IMR-90 (cell line): Measurements from ENCODE around the gene INPP1. TPM values are rescaled to one million over a fixed set of nuclear protein-coding genes. Genes with fewer than 3 reads are reported as not detected.

ENCODE experiments used
- ATAC-seq: fragments of 200-7000 bp; cut with Tn5 transposase; 2 replicates; pipeline ENCODE4 v1.9.1; 2020; ENCODE audit warnings: low read depth, mild to moderate bottlenecking, moderate library complexity
- BruUV-seq: library from RNA; stranded (reverse); fragments of 400-500 nt; replicated peaks from 2 replicates; lab custom pipeline; 2021; lab: Mats Ljungman, UMichigan
- CTCF ChIA-PET: fragments of 300-600 bp; formaldehyde crosslinking; extraction: SDS; loops from one replicate; lab custom pipeline; 2021; ENCODE audit warnings: antibody characterized with exemption; lab: Yijun Ruan, JAX
- POLR2A ChIA-PET: fragments of 300-600 bp; sonication (Branson Sonifier 250); formaldehyde crosslinking; loops from one replicate; lab custom pipeline; 2022; ENCODE audit warnings: antibody characterized with exemption; ENCODE audit not compliant: unreplicated experiment; lab: Charles Lee
- DNase-seq: peaks from one replicate; pipeline ENCODE4 v3.0.0; 2013
- H2AFZ ChIP-seq: replicated peaks from 2 replicates; pipeline ENCODE3; 2013; ENCODE audit warnings: low read length, mild to moderate bottlenecking; ENCODE audit not compliant: poor library complexity
- H2AK5ac ChIP-seq: 2 replicates; pipeline ENCODE4 v1.6.1; 2013; ENCODE audit warnings: low read depth, low read length, inconsistent platforms
- H2AK9ac ChIP-seq: replicated peaks from 2 replicates; pipeline ENCODE3; 2013; ENCODE audit warnings: mild to moderate bottlenecking, low read depth, low read length, moderate library complexity; ENCODE audit not compliant: poor library complexity
- H2BK120ac ChIP-seq: 2 replicates; pipeline ENCODE4 v1.6.1; 2013; ENCODE audit warnings: low read depth, low read length, inconsistent platforms
- H2BK15ac ChIP-seq: 3 replicates; pipeline ENCODE4 v1.6.1; 2013; ENCODE audit warnings: low read depth, low read length, inconsistent platforms
- H2BK20ac ChIP-seq: 2 replicates; pipeline ENCODE4 v1.6.1; 2013; ENCODE audit warnings: low read depth, mild to moderate bottlenecking, inconsistent platforms, low read length, moderate library complexity
- H2BK5ac ChIP-seq: 2 replicates; pipeline ENCODE4 v1.6.1; 2013; ENCODE audit warnings: mild to moderate bottlenecking, low read depth, low read length, inconsistent platforms; ENCODE audit not compliant: poor library complexity, severe bottlenecking
- H3K14ac ChIP-seq: replicated peaks from 2 replicates; pipeline ENCODE4 v1.6.1; 2013; ENCODE audit warnings: low read depth, low read length, inconsistent platforms
- H3K18ac ChIP-seq: 2 replicates; pipeline ENCODE4 v1.6.1; 2013; ENCODE audit warnings: low read depth, low read length, control low read depth
- H3K23ac ChIP-seq: 2 replicates; pipeline ENCODE4 v1.6.1; 2013; ENCODE audit warnings: low read depth, low read length, inconsistent platforms
- H3K27ac ChIP-seq: 2 replicates; pipeline ENCODE4 v1.5.1; 2013; ENCODE audit warnings: mild to moderate bottlenecking, control low read depth, low read length; ENCODE audit not compliant: insufficient read depth
- H3K27me3 ChIP-seq: 2 replicates; pipeline ENCODE4 v1.6.1; 2013; ENCODE audit warnings: low read length; ENCODE audit not compliant: control insufficient read depth, insufficient read depth
- H3K36me3 ChIP-seq: 2 replicates; pipeline ENCODE4 v1.6.1; 2013; ENCODE audit warnings: low read length, mixed read lengths; ENCODE audit not compliant: control insufficient read depth, insufficient read depth
- H3K4ac ChIP-seq: 2 replicates; pipeline ENCODE4 v1.6.1; 2013; ENCODE audit warnings: low read depth, low read length, inconsistent platforms
- H3K4me1 ChIP-seq: 2 replicates; pipeline ENCODE4 v1.6.1; 2013; ENCODE audit warnings: low read length, mixed read lengths; ENCODE audit not compliant: control insufficient read depth, insufficient read depth
- H3K4me2 ChIP-seq: 2 replicates; pipeline ENCODE4 v1.6.1; 2013; ENCODE audit warnings: low read depth, mild to moderate bottlenecking, control low read depth, low read length, moderate library complexity
- H3K4me3 ChIP-seq: 2 replicates; pipeline ENCODE4 v1.5.1; 2013; ENCODE audit warnings: low read depth, mild to moderate bottlenecking, control low read depth, low read length, moderate library complexity; ENCODE audit not compliant: insufficient read depth
- H3K56ac ChIP-seq: 2 replicates; pipeline ENCODE4 v1.6.1; 2013; ENCODE audit warnings: low read length, inconsistent platforms; ENCODE audit not compliant: insufficient read depth; ENCODE audit errors: extremely low read depth
- H3K79me1 ChIP-seq, 2 experiments: 2 replicates each; pipeline ENCODE4 v1.6.1; 2013; ENCODE audit warnings: low read length in 2 of 2, inconsistent platforms in 1 of 2, low read depth in 1 of 2
- H3K9ac ChIP-seq: 2 replicates; pipeline ENCODE4 v1.6.1; 2013; ENCODE audit warnings: low read depth, low read length, control low read depth
- H3K9me1 ChIP-seq: 2 replicates; pipeline ENCODE4 v1.6.1; 2013; ENCODE audit warnings: low read length, inconsistent platforms; ENCODE audit not compliant: insufficient read depth
- H3K9me3 ChIP-seq: 2 replicates; pipeline ENCODE4 v1.6.1; 2013; ENCODE audit warnings: low read length; ENCODE audit not compliant: control insufficient read depth, insufficient read depth
- H4K20me1 ChIP-seq: 2 replicates; pipeline ENCODE4 v1.6.1; 2013; ENCODE audit warnings: low read length, inconsistent platforms; ENCODE audit not compliant: insufficient read depth
- H4K5ac ChIP-seq: 2 replicates; pipeline ENCODE4 v1.6.1; 2013; ENCODE audit warnings: mild to moderate bottlenecking, low read depth, low read length, control low read depth
- H4K8ac ChIP-seq, 2 experiments: 2 replicates each; pipeline ENCODE4 v1.6.1; 2013; ENCODE audit warnings: low read depth in 2 of 2, low read length in 2 of 2, control low read depth in 1 of 2, inconsistent platforms in 1 of 2
- H4K91ac ChIP-seq: 2 replicates; pipeline ENCODE4 v1.6.1; 2013; ENCODE audit warnings: low read depth, low read length, inconsistent platforms; ENCODE audit not compliant: insufficient read depth
- BHLHE40 ChIP-seq: fragments of 150-350 bp; IDR thresholded peaks from 2 replicates; pipeline ENCODE4 v1.6.1; 2016; ENCODE audit warnings: mild to moderate bottlenecking, low read depth, low read length
- CEBPB ChIP-seq: IDR thresholded peaks from 2 replicates; pipeline ENCODE4 v1.6.1; 2012; ENCODE audit warnings: low read depth, low read length, improper control_type of control experiment
- FOS ChIP-seq: fragments of 150-350 bp; IDR thresholded peaks from 2 replicates; pipeline ENCODE4 v1.6.1; 2016; ENCODE audit warnings: low read depth, low read length
- MAZ ChIP-seq: IDR thresholded peaks from 2 replicates; pipeline ENCODE4 v1.6.1; 2012; ENCODE audit warnings: low read depth, mild to moderate bottlenecking, low read length, improper control_type of control experiment, moderate library complexity, borderline replicate concordance
- NFE2L2 ChIP-seq: fragments of 150-350 bp; IDR thresholded peaks from 2 replicates; pipeline ENCODE4 v1.6.1; 2016; ENCODE audit warnings: low read depth, mild to moderate bottlenecking, low read length
- POLR2A ChIP-seq: IDR thresholded peaks from 2 replicates; pipeline ENCODE4 v1.6.1; 2012; ENCODE audit warnings: mild to moderate bottlenecking, low read depth, low read length
- SMC3 ChIP-seq: fragments of 150-350 bp; IDR thresholded peaks from 2 replicates; pipeline ENCODE4 v1.6.1; 2016; ENCODE audit warnings: low read depth, mild to moderate bottlenecking, antibody characterized with exemption, low read length, moderate library complexity
- WGBS, 2 experiments: methylation state at CpG; one replicate each; pipeline versions ENCODE4 v1.1.5 to v1.1.7; 2013; ENCODE audit warnings: missing lambda C conversion rate in 2 of 2; ENCODE audit not compliant: insufficient read length in 1 of 2; ENCODE audit errors: extremely low coverage in 2 of 2; 5-methylcytosine and 5-hydroxymethylcytosine counted together
- dilution Hi-C: fragments of 300-500 bp; cut with HindIII; formaldehyde crosslinking; loops from one replicate; pipeline ENCODE4 v1.14.3; 2018; ENCODE audit warnings: low sequenced_read_pairs; ENCODE audit not compliant: unreplicated experiment
- in situ Hi-C: fragments of 300-500 bp; cut with MboI; formaldehyde crosslinking; loops from 3 replicates; pipeline ENCODE4 v1.14.3; 2019; ENCODE audit warnings: low sequenced_read_pairs, inconsistent platforms, mixed read lengths
- intact Hi-C: fragments of 100-400 bp; cut with micrococcal nuclease; formaldehyde crosslinking; loops from 2 replicates; pipeline ENCODE4 v1.10.0; 2022
- polyA plus RNA-seq, 3 experiments: library from polyadenylated mRNA; depleted of rRNA; stranded (reverse); fragments of >200 nt; gene quantifications; 2 replicates each; pipeline ENCODE4 v1.2.3, GENCODE V29; 2012; ENCODE audit warnings: low replicate concordance in 1 of 3
- total RNA-seq: library from RNA; depleted of rRNA; stranded (reverse); fragments of >200 nt; gene quantifications from 2 replicates; pipeline ENCODE4 v1.2.3, GENCODE V29; 2012

Gene INPP1
- total and polyA plus RNA-seq, 2 of the 4 experiments (the other 2 are of a cell fraction) = 4.1 to 10.1 TPM

GRCh38 chr2:190308031-190308430, 35.4 kb upstream of the INPP1 start:
- H2BK120ac ChIP-seq = no peak overlapping the region
- H3K4ac ChIP-seq = no peak overlapping the region
- no peak overlapping the region for H3K56ac ChIP-seq
- no peak overlapping the region for H2BK5ac ChIP-seq
- H3K9me3 ChIP-seq = no peaks in the 10 kb centered on the region
- no peak overlapping the region for H3K4me2 ChIP-seq
- no peak overlapping the region for H2AK9ac ChIP-seq
- POLR2A ChIA-PET = no interaction called here
- no TSS peak for BruUV-seq
- DNase-seq (no peak), ATAC-seq (no peak)
- intact Hi-C loops = no loop called here
- H3K4me1 ChIP-seq = 0 out of 2 replicates have a peak, but pooled peaks cover 2% of the 10 kb centered on the region
- no peak overlapping the region for H3K9ac ChIP-seq
- no peak overlapping the region for H2AFZ ChIP-seq
- CTCF ChIA-PET = interaction anchor here (0.6 kb wide), 1 partner anchor 10 kb away, joined by 3 read pairs; no protein-coding TSS in a partner anchor
- H2BK15ac ChIP-seq = no peak overlapping the region
- WGBS, 2 experiments = no CpG with 5 or more reads among the region's 1 CpG
- H3K18ac ChIP-seq = no peak overlapping the region
- H3K27ac ChIP-seq = no peak overlapping the region
- no peak overlapping the region for H4K8ac ChIP-seq
- H3K9me1 ChIP-seq = peaks cover 4% of the 10 kb centered on the region; the same call in 1 of the 2 replicates
- H4K5ac ChIP-seq = no peak overlapping the region
- H3K4me3 ChIP-seq = no peak overlapping the region
- TF ChIP-seq SMC3 (no peak), BHLHE40 (no peak), MAZ (no peak), CEBPB (no peak), NFE2L2 (no peak), FOS (no peak), POLR2A (no peak)
- dilution Hi-C loops = no loop called here
- no peak overlapping the region for H4K91ac ChIP-seq
- H4K20me1 ChIP-seq = no peaks in the 10 kb centered on the region
- 0 out of 2 replicates have a peak, but pooled peaks cover 1% of the 10 kb centered on the region for H3K36me3 ChIP-seq
- no peak overlapping the region for H3K23ac ChIP-seq
- H3K27me3 ChIP-seq = no peaks in the 10 kb centered on the region
- no peak overlapping the region for H2AK5ac ChIP-seq
- H3K79me1 ChIP-seq = peaks cover 14 to 17% of the 10 kb centered on the region in 2 experiments; a peak in 2 of 4 replicates
- H3K14ac ChIP-seq = no peak overlapping the region
- in situ Hi-C loops = no loop called here
- no peak overlapping the region for H2BK20ac ChIP-seq
